ENCODE measurements around the gene NEGR1.

- TF ChIP-seq CTCF (IDR thresholded peaks at IDR 0.05) (no peak), POLR2AphosphoS5 (IDR thresholded peaks at IDR 0.05; ENCODE audit: insufficient read depth in 1 of 2, low read depth in 1 of 2) (no peak), POLR2A (IDR thresholded peaks at IDR 0.05) (no peak)
These were observed 1.6 kb downstream of the NEGR1 start for GRCh38 chr1:72280711-72281110.
